ENCODE results near the gene JPH2.
"Not testable (repeated sequence)": the region's sequence is repeated elsewhere in the genome, so short reads cannot be mapped to it uniquely, and the experiment has no call there.

The JPH2 gene

DNA sequence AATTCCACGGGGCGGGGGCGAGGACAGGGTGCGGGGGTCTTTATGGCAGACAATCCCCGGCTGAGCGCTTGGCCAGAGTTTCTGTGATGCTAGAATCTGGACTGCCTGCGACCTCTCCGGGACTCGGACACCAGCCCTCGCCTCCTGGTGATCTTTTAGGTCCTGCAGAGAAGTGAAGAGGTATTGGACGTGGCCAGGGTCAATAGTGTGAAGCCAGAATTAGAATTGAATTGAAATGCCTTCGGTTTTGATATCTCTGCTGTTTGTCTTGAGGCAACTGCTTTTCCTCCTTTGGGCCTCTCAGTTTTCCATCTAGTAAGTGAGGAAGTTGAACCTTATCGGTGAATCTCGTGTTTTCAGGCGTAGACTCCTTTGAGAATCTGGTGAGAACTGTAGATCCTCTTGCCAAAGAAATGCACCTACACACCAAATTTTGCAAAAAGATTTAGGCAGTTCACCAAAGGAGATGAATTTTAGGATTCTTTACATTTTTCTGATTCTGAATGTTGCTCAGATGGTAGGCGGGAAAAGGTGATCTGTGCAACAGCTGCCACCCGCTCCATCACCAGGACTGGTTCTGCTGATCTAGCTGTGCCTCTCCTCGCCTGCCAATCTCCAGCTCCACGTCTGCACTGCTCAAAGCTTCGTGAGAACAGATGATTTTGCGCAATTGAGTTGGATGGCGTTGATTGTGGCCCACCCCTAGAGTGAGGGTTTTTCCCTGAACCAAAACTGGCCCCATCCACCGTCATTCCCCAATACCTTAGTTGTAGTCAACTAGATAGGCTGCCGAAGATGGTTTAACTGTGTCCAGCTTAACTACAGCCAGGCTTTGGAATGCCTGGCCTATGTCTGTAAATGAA, 24.4 kb upstream of the JPH2 start:
- DNase-seq (ENCODE audit: low read depth): no peak

DNA sequence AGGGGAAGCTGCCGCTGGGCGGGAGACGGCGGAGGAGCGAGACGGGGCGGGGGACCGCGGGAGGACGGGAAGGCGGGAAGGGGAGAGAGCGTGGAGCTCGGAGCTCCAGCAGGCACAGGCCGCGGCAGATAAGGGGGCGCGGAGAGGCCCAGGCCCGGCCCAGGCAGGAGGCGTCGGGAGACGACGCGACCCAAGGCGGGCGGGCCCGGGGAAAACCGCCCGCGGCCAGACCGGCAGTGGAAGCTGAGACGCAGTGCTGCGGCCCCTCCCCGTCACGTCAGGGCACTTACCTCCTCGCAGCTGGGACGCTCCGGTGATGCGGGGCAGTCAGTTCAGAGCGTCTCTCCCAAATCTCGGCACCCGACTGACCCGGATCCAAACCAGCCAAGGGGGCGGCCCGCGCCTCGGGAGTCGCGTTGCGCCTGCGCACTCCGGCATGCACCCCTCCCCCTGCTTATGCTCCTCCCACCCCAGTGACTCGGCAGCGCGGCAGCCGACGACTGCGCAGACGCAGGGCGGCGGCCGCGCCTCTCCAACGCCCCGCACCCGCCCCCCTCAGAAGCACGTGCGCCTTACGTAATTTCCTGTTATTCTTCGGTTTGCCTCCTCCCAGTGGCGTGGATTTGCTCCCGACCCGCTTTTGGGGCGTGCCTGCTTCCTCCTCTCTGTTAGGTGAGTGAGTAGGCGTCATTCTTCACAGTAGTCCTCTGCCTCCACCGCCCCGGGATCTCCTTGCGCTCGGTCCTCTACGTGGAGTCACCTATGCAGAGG, 23.6 kb upstream of the JPH2 start, which contains the start of gene OSER1:
OSER1 (minus strand) TSS at position 366 of the 771 bp plus-strand sequence. CDS start 3,814 bp downstream, outside the sequence.
- DNase-seq (ENCODE audit: low read depth): peak; percentile 97

DNA sequence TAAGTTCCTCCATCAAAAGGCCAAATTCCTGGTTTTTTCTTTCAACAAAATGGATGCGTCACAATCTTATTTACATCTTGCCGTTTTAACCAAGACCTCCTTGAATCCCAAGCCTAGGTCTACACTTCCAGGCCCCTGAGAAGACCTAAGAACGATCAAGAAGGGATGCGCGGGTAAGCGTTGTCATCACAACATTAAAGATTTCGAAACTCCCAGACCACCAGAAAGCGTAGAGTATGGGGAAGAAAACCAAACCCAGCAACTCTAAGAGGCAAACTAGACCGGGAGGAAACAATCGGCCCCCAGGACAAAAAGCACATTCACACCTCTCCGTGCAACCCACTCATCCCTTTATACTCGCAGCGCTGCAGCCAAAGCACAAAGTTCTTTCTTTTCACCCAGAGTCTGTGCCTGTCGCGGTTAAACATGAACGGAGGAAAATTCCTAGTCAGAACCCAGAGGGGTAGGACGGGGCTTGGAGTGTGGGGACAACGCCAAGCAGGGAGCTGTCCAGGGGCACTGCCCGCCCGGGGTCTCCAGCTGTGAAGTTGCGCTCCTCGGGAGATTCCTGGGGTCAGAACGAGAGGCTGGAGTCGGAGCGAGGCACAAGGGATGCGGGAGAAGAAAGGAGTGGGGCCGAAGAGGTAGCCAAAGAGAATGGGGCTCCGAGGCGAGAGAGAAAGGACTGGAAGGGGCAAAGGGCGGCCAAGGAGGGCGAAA, 22.9 kb upstream of the JPH2 start:
- no peak for DNase-seq (ENCODE audit: low read depth)

DNA sequence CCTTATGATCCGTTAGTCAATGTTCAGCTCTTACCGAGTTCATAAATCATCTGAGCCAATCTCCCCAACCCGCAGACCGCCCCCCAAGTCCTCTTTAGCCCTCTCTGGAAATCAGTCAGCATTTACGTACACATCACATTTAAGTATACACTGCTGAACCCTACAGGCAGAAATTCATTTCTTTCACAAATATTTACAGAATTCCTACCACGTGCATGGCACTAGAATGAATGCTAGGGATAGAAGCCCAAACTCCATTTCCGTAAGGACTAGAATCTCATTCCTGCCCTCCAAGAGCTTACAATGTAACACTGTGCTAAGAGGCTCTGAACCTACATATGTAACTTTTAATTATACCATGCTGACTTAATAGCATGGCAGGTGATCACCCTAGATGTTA, 21.8 kb upstream of the JPH2 start:
- no peak for DNase-seq (ENCODE audit: low read depth)

DNA sequence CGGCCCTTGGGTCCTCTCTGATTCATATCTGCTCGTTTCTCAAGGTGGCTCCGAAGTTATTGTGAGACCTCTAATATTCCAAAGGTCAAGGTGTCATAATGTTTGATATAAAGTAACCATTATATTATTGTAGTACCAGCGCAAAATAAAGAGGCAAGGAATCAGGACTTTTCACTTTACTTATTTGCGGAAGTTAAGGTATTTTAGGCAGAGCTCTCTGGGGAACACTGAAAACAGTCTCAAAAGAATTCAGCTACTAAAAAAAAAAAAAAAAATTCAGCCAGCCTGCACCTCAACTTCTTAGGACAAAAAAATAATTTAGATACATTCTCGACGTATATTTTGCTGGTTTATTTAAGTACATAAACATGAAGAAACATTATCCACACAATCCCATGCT, 21.2 kb upstream of the JPH2 start:
- DNase-seq (ENCODE audit: low read depth): no peak

DNA sequence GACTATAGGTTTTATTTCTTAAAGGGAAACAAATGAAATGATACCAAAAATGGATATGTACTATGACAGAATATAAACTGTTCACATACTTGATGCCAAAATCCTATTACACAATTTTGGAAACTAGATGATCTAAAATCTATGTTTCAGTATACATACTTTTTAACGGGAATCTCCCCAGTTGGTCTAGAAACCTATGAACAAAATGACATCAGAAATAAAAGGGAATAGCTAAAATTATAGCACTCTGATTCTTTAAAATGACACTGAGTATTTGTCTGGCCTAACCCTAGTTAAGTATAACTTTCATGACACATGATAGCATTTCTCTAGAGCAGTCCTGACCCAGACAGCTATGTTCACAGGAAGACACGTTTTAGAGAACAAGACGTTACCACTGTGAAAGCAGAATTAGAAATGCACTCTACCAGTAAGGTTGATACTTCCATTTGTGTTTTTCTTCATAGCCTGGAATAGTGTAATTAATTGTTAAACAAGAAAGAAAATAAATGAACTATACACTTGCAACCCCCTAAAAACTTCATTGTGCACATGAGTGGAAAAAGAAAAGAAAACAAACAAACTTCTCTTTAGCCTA, 20.2 kb upstream of the JPH2 start:
- DNase-seq (ENCODE audit: low read depth): no peak

DNA sequence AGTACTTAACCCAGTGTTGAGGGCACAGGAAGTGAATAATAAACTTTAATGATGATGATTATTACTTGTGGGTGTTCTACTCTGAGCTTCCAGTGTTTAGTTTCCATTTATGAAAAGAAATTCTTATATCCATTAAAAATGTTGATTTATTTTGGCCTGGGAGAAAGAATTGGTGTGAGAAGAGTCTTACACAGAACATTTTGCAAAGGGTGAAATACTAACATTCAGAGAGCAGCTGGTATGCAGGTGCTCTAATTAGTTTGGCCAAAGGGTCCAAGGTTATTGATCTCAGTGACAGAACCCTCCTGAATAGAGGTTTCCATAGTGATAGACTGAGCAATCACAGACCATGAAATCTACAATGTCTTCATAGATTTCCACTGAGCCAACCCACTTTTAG, 19.1 kb upstream of the JPH2 start:
- DNase-seq (ENCODE audit: low read depth): no peak

DNA sequence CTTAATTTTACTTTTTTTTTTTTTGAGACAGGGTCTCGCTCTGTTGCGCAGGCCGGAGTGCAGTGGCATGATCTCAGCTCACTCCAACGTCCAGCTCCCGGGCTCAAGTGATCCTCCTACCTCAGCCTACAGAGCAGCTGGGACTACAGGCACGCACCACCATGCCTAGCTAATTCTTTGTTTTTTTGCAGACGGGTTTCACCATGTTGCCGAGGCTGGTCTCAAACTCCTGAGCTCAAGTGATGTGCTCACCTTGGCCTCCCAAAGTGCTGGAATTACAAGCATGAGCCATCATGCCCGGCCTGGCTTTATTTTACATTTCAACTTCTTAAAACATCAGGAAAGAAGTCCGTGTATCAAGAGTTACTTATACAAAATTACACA, 17.8 kb upstream of the JPH2 start:
- no peak for DNase-seq (ENCODE audit: low read depth)

DNA sequence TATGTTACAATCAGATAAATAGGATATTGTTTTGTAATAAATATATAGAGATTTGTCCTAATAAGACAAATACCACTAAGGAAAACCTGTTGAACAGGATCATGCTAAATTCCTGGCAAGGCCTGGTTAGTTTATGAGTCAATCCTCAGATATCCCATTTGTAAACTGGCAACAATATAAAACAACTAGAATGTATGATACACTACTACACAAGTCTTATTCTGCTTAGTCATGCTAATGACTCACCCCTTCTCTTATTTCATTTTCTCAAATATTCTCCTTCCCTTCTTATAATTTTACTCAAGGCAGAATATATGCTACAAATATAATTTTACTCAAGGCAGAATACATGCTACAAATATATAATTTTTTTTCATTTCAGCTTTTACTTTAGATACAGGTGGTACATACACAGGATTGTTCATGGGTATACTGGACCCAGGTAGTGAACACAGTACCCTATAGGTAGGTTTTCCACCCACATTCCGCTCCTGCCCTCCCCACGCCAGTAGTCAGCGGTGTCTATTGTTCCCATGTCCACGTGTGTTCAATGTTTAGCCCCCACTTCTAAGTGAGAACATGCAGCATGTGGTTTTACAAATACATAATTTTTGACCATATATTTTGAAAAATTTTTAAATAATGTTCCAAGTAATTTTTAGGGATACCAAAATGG, 17.3 kb upstream of the JPH2 start:
- no peak for DNase-seq (ENCODE audit: low read depth)

DNA sequence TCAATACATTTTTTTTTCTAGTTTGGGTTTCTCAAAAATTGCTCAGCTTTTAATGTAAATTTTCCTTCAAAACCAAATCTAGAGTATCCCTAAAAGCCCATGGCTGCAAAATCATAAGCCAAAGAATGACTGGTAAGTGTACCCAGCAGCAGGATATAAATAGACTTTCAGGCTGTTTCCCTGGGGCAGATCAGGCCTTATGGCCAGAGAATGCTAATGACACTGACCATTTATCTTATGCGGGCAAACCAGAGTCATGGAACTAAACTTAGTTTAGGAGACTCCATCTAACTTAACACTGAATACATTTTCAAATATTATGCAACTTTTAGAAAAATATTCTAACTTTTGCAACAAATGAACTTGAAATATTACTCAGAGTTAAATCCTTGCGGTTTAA, 16.2 kb upstream of the JPH2 start:
- DNase-seq (ENCODE audit: low read depth): no peak

DNA sequence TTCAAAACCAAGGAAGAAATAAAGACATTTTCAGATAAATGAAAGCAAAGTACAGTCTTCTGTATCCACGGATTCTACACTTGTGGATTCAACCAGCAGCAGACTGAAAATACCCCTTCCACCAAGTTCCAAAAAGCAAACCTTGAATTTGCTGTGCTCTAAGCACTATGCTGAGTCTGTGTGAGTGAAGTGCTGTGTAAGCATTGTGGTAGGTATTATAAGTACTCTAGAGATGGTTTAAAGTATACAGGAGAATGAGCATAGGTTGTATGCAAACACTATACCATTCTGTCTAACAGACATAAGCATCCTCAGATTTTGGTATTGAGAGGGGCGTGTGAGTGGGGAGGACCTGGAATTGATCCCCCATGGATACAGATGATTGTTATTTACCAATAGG, 14.0 kb upstream of the JPH2 start:
- no peak for DNase-seq (ENCODE audit: low read depth)

DNA sequence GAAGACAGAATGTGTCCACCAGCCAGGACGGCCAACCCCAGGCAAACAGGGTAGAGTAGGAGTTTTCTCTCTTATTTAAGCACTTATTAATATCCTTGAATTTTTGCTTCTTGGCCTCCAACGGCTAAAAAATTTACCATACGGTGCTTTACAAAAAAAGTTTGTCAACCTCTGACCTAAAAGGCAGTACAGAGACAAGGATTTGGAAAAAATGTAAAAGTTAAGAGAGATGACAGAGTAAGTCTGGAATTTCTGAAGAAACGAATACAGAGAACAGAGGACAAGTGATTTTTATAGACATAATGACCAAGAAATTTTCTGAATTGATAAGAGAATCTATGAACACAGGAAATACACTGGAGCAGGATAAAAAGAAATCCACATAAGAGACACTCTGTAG, 13.4 kb upstream of the JPH2 start:
- no peak for DNase-seq (ENCODE audit: low read depth)

DNA sequence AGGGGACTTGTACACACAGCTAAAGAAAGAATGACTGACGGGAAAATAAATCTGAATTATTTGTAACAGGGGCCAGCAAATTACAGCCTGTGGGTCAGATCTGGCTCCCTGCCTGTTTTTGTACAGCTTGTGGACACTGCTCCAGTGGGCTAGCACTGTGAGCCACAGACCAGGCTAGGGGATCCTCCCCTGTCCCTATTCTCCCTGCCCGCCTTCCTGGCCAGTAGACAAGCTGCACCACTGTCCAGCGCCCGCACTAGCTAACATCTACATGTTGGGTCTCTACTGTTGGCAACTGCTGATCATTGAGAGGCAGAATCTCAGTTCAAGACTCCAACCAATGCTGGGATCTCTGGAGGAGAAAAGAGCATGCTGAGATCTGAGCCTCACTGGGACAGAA, 12.9 kb upstream of the JPH2 start:
- DNase-seq (ENCODE audit: low read depth): no peak

DNA sequence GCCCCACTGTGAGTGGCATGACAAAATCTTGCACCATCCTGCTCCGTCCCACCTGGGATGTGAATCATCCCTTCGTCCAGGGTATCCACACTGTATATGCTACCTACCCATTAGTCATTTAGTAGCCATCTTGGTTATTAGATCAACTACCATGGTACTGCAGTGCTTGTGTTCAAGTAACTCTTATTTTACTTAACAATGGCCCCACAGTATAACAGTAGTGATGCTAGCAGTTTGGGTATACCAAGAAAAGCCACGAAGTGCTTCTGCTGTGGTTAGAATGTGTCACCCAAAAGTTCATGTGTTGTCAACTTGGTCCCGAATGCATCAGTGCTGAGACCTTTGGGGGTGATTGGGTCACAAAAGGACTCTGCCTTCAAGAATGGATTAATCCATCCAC, 11.9 kb upstream of the JPH2 start:
- no peak for DNase-seq (ENCODE audit: low read depth)

DNA sequence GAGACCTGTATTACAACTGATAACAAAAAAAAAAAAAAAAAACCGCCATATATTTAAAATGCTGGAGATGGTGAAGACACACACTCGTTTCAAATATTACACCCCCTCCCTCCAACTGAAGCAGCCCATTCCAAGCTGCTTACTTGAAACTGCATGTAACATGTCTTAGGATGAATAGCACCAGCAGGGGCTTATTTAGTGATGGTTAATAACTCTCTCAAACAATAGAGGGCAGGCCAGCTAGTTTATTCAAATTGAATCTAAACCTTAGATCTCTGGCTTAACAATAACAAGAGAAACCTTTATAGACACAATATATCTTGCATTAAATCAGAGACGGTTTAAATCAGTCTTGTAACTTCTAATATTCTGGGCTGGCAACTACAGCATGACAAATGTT, 9.3 kb upstream of the JPH2 start:
- no peak for DNase-seq (ENCODE audit: low read depth)

DNA sequence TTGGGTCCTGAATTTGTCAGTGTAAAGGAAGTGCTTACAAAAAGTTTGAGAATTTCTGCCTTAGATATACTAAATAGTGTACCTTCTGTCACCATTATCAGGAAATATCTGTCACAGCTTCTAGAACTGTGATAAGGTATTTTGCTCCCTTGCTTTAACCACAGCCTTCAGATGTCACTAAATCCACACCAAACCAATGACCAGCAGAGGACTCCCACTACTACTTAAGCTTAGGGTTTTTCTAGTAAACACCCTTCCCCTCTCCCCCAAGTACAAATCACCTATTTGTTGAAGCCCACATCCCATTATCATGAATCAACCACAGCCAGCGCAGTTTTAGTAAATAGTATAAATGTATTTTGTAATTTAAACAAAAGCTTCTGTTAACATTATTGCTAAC, 8.6 kb upstream of the JPH2 start:
- no peak for DNase-seq (ENCODE audit: low read depth)

DNA sequence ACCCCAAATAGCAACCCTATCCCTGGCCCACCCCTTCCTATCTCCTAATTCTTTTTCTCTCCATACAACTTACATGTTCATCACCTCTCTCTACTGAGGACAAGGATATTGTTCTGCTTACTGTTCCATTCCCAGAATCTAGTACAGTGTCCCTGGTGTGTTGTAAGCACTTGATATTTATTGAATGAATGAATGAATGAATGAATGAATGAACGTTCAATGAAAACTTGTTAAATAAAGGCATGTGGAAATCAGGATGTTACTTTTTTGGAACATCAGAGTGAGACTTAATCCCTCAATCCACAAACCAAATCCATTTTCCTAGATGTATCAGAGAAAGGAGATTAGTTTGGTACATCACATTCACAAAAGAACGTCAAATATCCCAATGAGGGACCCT, 6.8 kb upstream of the JPH2 start:
- DNase-seq (ENCODE audit: low read depth): no peak

DNA sequence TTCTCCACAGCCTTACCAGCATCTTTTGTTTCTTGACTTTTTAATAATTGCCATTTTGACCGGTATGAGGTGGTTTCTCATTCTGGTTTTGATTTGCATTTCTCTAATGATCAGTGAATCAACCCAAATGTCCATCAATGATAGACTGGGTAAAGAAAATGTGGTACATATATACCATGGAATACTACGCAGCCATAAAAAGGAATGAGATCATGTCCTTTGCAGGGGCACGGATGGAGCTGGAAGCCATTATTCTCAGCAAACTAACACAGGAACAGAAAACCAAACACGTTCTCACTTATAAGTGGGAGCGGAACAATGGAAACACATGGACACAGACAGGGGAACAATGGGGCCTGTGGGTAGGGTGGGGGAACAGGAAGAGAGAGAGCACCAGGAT, 4.7 kb upstream of the JPH2 start:
- not testable (repeated sequence) for DNase-seq (ENCODE audit: low read depth)

DNA sequence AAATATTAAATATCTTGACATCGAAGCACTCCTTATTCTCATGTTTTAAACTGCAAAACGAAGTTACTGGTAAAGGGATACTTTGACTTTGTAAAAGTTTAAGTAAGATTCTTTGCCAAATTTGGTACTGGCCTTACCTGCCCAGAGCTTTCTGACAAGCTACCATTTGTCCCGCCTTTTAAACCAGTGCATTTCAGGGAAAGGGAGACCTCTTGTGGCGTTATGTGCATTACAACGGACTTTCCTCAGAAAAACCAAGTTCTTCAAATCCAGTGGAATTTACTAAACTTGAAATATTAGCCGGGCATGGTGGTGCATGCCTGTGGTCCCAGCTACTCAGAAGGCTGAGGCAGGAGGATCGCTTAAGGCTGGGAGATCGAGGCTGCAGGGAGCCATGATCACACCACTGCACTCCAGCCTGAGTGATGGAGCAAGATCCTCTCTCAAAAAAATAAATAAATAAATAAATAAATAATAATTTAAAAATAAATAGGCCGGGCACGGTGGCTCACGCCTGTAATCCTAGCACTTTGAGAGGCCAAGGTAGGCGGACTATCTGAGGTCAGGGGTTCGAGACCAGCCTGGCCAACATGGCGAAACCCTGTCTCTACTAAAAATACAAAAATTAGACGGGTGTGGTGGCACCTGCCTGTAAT, 3.3 kb upstream of the JPH2 start:
- not testable (repeated sequence) for DNase-seq (ENCODE audit: low read depth)

DNA sequence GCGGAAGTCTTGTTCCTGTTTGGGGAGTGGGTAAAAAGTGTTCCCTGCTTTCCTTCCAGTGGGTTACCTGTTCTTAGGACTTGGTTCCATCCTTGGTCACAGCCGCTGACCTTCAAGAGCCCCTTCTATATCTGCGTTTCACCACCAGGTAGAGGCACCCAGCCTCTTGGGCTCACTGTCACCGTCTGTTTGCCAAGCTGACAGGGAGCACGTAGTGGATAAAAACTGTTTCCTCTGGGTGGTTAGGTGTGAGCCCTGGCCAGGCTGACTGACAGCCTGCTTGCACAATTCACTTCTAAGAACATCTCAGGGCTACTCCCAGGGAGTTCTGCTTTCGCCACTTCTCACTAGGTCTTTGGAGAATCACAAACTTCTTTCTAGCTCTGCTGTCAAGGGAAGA, 1.8 kb upstream of the JPH2 start:
- no peak for DNase-seq (ENCODE audit: low read depth)
